IMR-90 (cell line): Measurements from ENCODE around the gene TLDC2. TPM values are rescaled to one million over a fixed set of nuclear protein-coding genes. Genes with fewer than 3 reads are reported as not detected.
A peak's percentile ranks its signal among the peaks of the same experiment; 100 is the strongest.

Source experiments
- ATAC-seq: fragments of 200-7000 bp; cut with Tn5 transposase; 2 replicates; pipeline ENCODE4 v1.9.1; 2020; ENCODE audit warnings: low read depth, mild to moderate bottlenecking, moderate library complexity
- BruUV-seq: library from RNA; stranded (reverse); fragments of 400-500 nt; replicated peaks from 2 replicates; lab custom pipeline; 2021; lab: Mats Ljungman, UMichigan
- CTCF ChIA-PET: fragments of 300-600 bp; formaldehyde crosslinking; extraction: SDS; loops from one replicate; lab custom pipeline; 2021; ENCODE audit warnings: antibody characterized with exemption; lab: Yijun Ruan, JAX
- POLR2A ChIA-PET: fragments of 300-600 bp; sonication (Branson Sonifier 250); formaldehyde crosslinking; loops from one replicate; lab custom pipeline; 2022; ENCODE audit warnings: antibody characterized with exemption; ENCODE audit not compliant: unreplicated experiment; lab: Charles Lee
- DNase-seq: peaks from one replicate; pipeline ENCODE4 v3.0.0; 2013
- H2AFZ ChIP-seq: replicated peaks from 2 replicates; pipeline ENCODE3; 2013; ENCODE audit warnings: low read length, mild to moderate bottlenecking; ENCODE audit not compliant: poor library complexity
- H2AK5ac ChIP-seq: 2 replicates; pipeline ENCODE4 v1.6.1; 2013; ENCODE audit warnings: low read depth, low read length, inconsistent platforms
- H2AK9ac ChIP-seq: replicated peaks from 2 replicates; pipeline ENCODE3; 2013; ENCODE audit warnings: mild to moderate bottlenecking, low read depth, low read length, moderate library complexity; ENCODE audit not compliant: poor library complexity
- H2BK120ac ChIP-seq: 2 replicates; pipeline ENCODE4 v1.6.1; 2013; ENCODE audit warnings: low read depth, low read length, inconsistent platforms
- H2BK15ac ChIP-seq: 3 replicates; pipeline ENCODE4 v1.6.1; 2013; ENCODE audit warnings: low read depth, low read length, inconsistent platforms
- H2BK20ac ChIP-seq: 2 replicates; pipeline ENCODE4 v1.6.1; 2013; ENCODE audit warnings: low read depth, mild to moderate bottlenecking, inconsistent platforms, low read length, moderate library complexity
- H2BK5ac ChIP-seq: 2 replicates; pipeline ENCODE4 v1.6.1; 2013; ENCODE audit warnings: mild to moderate bottlenecking, low read depth, low read length, inconsistent platforms; ENCODE audit not compliant: poor library complexity, severe bottlenecking
- H3K14ac ChIP-seq: replicated peaks from 2 replicates; pipeline ENCODE4 v1.6.1; 2013; ENCODE audit warnings: low read depth, low read length, inconsistent platforms
- H3K18ac ChIP-seq: 2 replicates; pipeline ENCODE4 v1.6.1; 2013; ENCODE audit warnings: low read depth, low read length, control low read depth
- H3K23ac ChIP-seq: 2 replicates; pipeline ENCODE4 v1.6.1; 2013; ENCODE audit warnings: low read depth, low read length, inconsistent platforms
- H3K27ac ChIP-seq: 2 replicates; pipeline ENCODE4 v1.5.1; 2013; ENCODE audit warnings: mild to moderate bottlenecking, control low read depth, low read length; ENCODE audit not compliant: insufficient read depth
- H3K27me3 ChIP-seq: 2 replicates; pipeline ENCODE4 v1.6.1; 2013; ENCODE audit warnings: low read length; ENCODE audit not compliant: control insufficient read depth, insufficient read depth
- H3K36me3 ChIP-seq: 2 replicates; pipeline ENCODE4 v1.6.1; 2013; ENCODE audit warnings: low read length, mixed read lengths; ENCODE audit not compliant: control insufficient read depth, insufficient read depth
- H3K4ac ChIP-seq: 2 replicates; pipeline ENCODE4 v1.6.1; 2013; ENCODE audit warnings: low read depth, low read length, inconsistent platforms
- H3K4me1 ChIP-seq: 2 replicates; pipeline ENCODE4 v1.6.1; 2013; ENCODE audit warnings: low read length, mixed read lengths; ENCODE audit not compliant: control insufficient read depth, insufficient read depth
- H3K4me2 ChIP-seq: 2 replicates; pipeline ENCODE4 v1.6.1; 2013; ENCODE audit warnings: low read depth, mild to moderate bottlenecking, control low read depth, low read length, moderate library complexity
- H3K4me3 ChIP-seq: 2 replicates; pipeline ENCODE4 v1.5.1; 2013; ENCODE audit warnings: low read depth, mild to moderate bottlenecking, control low read depth, low read length, moderate library complexity; ENCODE audit not compliant: insufficient read depth
- H3K56ac ChIP-seq: 2 replicates; pipeline ENCODE4 v1.6.1; 2013; ENCODE audit warnings: low read length, inconsistent platforms; ENCODE audit not compliant: insufficient read depth; ENCODE audit errors: extremely low read depth
- H3K79me1 ChIP-seq, 2 experiments: 2 replicates each; pipeline ENCODE4 v1.6.1; 2013; ENCODE audit warnings: low read length in 2 of 2, inconsistent platforms in 1 of 2, low read depth in 1 of 2
- H3K9ac ChIP-seq: 2 replicates; pipeline ENCODE4 v1.6.1; 2013; ENCODE audit warnings: low read depth, low read length, control low read depth
- H3K9me1 ChIP-seq: 2 replicates; pipeline ENCODE4 v1.6.1; 2013; ENCODE audit warnings: low read length, inconsistent platforms; ENCODE audit not compliant: insufficient read depth
- H3K9me3 ChIP-seq: 2 replicates; pipeline ENCODE4 v1.6.1; 2013; ENCODE audit warnings: low read length; ENCODE audit not compliant: control insufficient read depth, insufficient read depth
- H4K20me1 ChIP-seq: 2 replicates; pipeline ENCODE4 v1.6.1; 2013; ENCODE audit warnings: low read length, inconsistent platforms; ENCODE audit not compliant: insufficient read depth
- H4K5ac ChIP-seq: 2 replicates; pipeline ENCODE4 v1.6.1; 2013; ENCODE audit warnings: mild to moderate bottlenecking, low read depth, low read length, control low read depth
- H4K8ac ChIP-seq, 2 experiments: 2 replicates each; pipeline ENCODE4 v1.6.1; 2013; ENCODE audit warnings: low read depth in 2 of 2, low read length in 2 of 2, control low read depth in 1 of 2, inconsistent platforms in 1 of 2
- H4K91ac ChIP-seq: 2 replicates; pipeline ENCODE4 v1.6.1; 2013; ENCODE audit warnings: low read depth, low read length, inconsistent platforms; ENCODE audit not compliant: insufficient read depth
- BHLHE40 ChIP-seq: fragments of 150-350 bp; IDR thresholded peaks from 2 replicates; pipeline ENCODE4 v1.6.1; 2016; ENCODE audit warnings: mild to moderate bottlenecking, low read depth, low read length
- CEBPB ChIP-seq: IDR thresholded peaks from 2 replicates; pipeline ENCODE4 v1.6.1; 2012; ENCODE audit warnings: low read depth, low read length, improper control_type of control experiment
- CHD1 ChIP-seq: IDR thresholded peaks from 2 replicates; pipeline ENCODE4 v1.6.1; 2012; ENCODE audit warnings: low read depth, low read length, improper control_type of control experiment
- FOS ChIP-seq: fragments of 150-350 bp; IDR thresholded peaks from 2 replicates; pipeline ENCODE4 v1.6.1; 2016; ENCODE audit warnings: low read depth, low read length
- MAFK ChIP-seq: IDR thresholded peaks from 2 replicates; pipeline ENCODE4 v1.6.1; 2012; ENCODE audit warnings: low read depth, low read length, improper control_type of control experiment
- MAZ ChIP-seq: IDR thresholded peaks from 2 replicates; pipeline ENCODE4 v1.6.1; 2012; ENCODE audit warnings: low read depth, mild to moderate bottlenecking, low read length, improper control_type of control experiment, moderate library complexity, borderline replicate concordance
- MXI1 ChIP-seq: IDR thresholded peaks from 2 replicates; pipeline ENCODE4 v1.6.1; 2012; ENCODE audit warnings: low read depth, mild to moderate bottlenecking, low read length, moderate library complexity, borderline replicate concordance
- NFE2L2 ChIP-seq: fragments of 150-350 bp; IDR thresholded peaks from 2 replicates; pipeline ENCODE4 v1.6.1; 2016; ENCODE audit warnings: low read depth, mild to moderate bottlenecking, low read length
- POLR2A ChIP-seq: IDR thresholded peaks from 2 replicates; pipeline ENCODE4 v1.6.1; 2012; ENCODE audit warnings: mild to moderate bottlenecking, low read depth, low read length
- RAD21 ChIP-seq: IDR thresholded peaks from 2 replicates; pipeline ENCODE4 v1.6.1; 2012; ENCODE audit warnings: low read length, improper control_type of control experiment
- RCOR1 ChIP-seq: IDR thresholded peaks from 2 replicates; pipeline ENCODE4 v1.6.1; 2012; ENCODE audit warnings: mild to moderate bottlenecking, low read length, improper control_type of control experiment; ENCODE audit not compliant: insufficient replicate concordance
- RFX5 ChIP-seq: IDR thresholded peaks from 2 replicates; pipeline ENCODE4 v1.8.0; 2012; ENCODE audit warnings: low read depth, mild to moderate bottlenecking, low read length, moderate library complexity
- SMC3 ChIP-seq: fragments of 150-350 bp; IDR thresholded peaks from 2 replicates; pipeline ENCODE4 v1.6.1; 2016; ENCODE audit warnings: low read depth, mild to moderate bottlenecking, antibody characterized with exemption, low read length, moderate library complexity
- WGBS, 2 experiments: methylation state at CpG; one replicate each; pipeline versions ENCODE4 v1.1.5 to v1.1.7; 2013; ENCODE audit warnings: missing lambda C conversion rate in 2 of 2; ENCODE audit not compliant: insufficient read length in 1 of 2; ENCODE audit errors: extremely low coverage in 2 of 2; 5-methylcytosine and 5-hydroxymethylcytosine counted together
- dilution Hi-C: fragments of 300-500 bp; cut with HindIII; formaldehyde crosslinking; loops from one replicate; pipeline ENCODE4 v1.14.3; 2018; ENCODE audit warnings: low sequenced_read_pairs; ENCODE audit not compliant: unreplicated experiment
- in situ Hi-C: fragments of 300-500 bp; cut with MboI; formaldehyde crosslinking; loops from 3 replicates; pipeline ENCODE4 v1.14.3; 2019; ENCODE audit warnings: low sequenced_read_pairs, inconsistent platforms, mixed read lengths
- intact Hi-C: fragments of 100-400 bp; cut with micrococcal nuclease; formaldehyde crosslinking; loops from 2 replicates; pipeline ENCODE4 v1.10.0; 2022
- polyA plus RNA-seq, 3 experiments: library from polyadenylated mRNA; depleted of rRNA; stranded (reverse); fragments of >200 nt; gene quantifications; 2 replicates each; pipeline ENCODE4 v1.2.3, GENCODE V29; 2012; ENCODE audit warnings: low replicate concordance in 1 of 3
- total RNA-seq: library from RNA; depleted of rRNA; stranded (reverse); fragments of >200 nt; gene quantifications from 2 replicates; pipeline ENCODE4 v1.2.3, GENCODE V29; 2012
- TF ChIP-seq, protein P1 (sequence below): fragments of 150-350 bp; IDR thresholded peaks from 2 replicates; pipeline ENCODE4 v1.6.1; 2017; ENCODE audit warnings: mild to moderate bottlenecking, antibody characterized with exemption, low read length, low read depth
- TF ChIP-seq, protein P2 (sequence below): conservative IDR thresholded peaks from 2 replicates; pipeline ENCODE4 v1.5.1; 2012; ENCODE audit warnings: mild to moderate bottlenecking, low read depth, low read length, improper control_type of control experiment

TLDC2 gene
- total and polyA plus RNA-seq, 2 of the 4 experiments (the other 2 are of a cell fraction), result 0.18 to 0.19 TPM

DNA sequence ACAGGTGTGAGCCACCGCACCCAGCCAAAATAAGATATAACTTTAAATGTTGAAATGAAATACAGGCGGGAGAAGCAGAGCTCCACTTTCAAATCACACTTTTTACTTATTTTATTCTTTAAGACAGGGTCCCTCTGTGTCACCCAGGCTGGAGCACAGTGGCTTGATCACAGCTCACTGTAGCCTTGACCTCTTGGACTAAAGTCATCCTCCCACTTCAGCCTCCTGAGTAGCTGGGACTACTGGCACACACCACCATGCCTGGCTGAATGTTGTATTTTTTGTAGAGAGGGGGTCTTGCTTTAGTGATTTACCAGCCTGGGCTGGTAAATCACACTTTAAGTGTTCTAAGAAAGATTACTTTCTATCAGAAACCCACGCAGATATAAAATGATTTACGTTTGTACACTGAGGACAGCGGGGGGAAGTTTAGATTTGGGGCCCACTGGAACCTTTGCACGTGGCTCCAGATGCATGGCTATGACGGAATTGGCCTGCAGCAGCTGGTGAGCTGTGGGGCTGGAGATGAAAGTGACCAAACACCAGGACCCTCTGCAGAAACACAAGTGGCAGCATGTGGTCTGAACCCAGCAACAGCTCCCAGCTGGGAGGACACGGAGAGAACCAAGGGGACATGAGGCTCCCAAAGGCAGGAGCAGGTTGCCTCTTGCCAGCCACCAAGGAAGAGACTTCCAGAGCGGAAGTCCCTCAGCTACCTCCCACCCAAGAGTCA is 26.4 kb upstream of the TLDC2 start:
- Histone ChIP-seq H2BK15ac (peak overlapping the region; percentile 65; the same call in 2 of the 3 replicates), H4K8ac (peak overlapping the region in 1 of 2 experiments; percentile 79; a peak in 1 of 4 replicates), H3K23ac (peak overlapping the region; percentile 82; the same call in 1 of the 2 replicates), H3K4ac (peak overlapping the region; percentile 73), H3K79me1 (peaks cover 30 to 81% of the 10 kb centered on the region in 2 experiments), H3K27me3 (no peaks in the 10 kb centered on the region), H3K4me3 (no peak overlapping the region), H3K27ac (peak overlapping the region; percentile 65; the same call in 1 of the 2 replicates), H2BK20ac (peak overlapping the region; percentile 31; the same call in 1 of the 2 replicates), H3K4me1 (peaks cover 26% of the 10 kb centered on the region), H2BK120ac (peak overlapping the region; percentile 28), H3K9me1 (peaks cover 23% of the 10 kb centered on the region), H2AFZ (no peak overlapping the region), H3K36me3 (peaks cover 10% of the 10 kb centered on the region; the same call in 1 of the 2 replicates), H3K9me3 (peaks cover 3% of the 10 kb centered on the region), H3K18ac (peak overlapping the region; percentile 36; the same call in 1 of the 2 replicates), H4K91ac (peak overlapping the region; percentile 62), H3K14ac (peak overlapping the region; percentile 47), H3K4me2 (no peak overlapping the region), H2BK5ac (peak overlapping the region; percentile 59), H3K9ac (0 out of 2 replicates have a peak overlapping the region, but pooled peaks have one; percentile 2), H2AK9ac (peak overlapping the region; percentile 87), H4K5ac (peak overlapping the region; percentile 50; the same call in 1 of the 2 replicates), H3K56ac (no peak overlapping the region; the same call in 1 of the 2 replicates), H4K20me1 (peaks cover 17% of the 10 kb centered on the region; the same call in 1 of the 2 replicates), H2AK5ac (peak overlapping the region; percentile 93)
- ATAC-seq (no peak), DNase-seq (no peak)
- ChIA-PET POLR2A (interaction anchor here (0.6 kb wide), 1 partner anchor 57 kb away, joined by 9 read pairs; no protein-coding TSS in a partner anchor), CTCF (no interaction called here)
- dilution Hi-C loops, result no loop called here
- in situ Hi-C loops, result no loop called here
- TF ChIP-seq RFX5 (no peak), NFE2L2 (no peak), RAD21 (no peak), CEBPB (no peak), RCOR1 (no peak), CHD1 (no peak), MAZ (no peak), SMC3 (no peak), POLR2A (no peak), MXI1 (no peak), FOS (no peak), BHLHE40 (no peak), MAFK (no peak)
- TF ChIP-seq, protein P1, sequence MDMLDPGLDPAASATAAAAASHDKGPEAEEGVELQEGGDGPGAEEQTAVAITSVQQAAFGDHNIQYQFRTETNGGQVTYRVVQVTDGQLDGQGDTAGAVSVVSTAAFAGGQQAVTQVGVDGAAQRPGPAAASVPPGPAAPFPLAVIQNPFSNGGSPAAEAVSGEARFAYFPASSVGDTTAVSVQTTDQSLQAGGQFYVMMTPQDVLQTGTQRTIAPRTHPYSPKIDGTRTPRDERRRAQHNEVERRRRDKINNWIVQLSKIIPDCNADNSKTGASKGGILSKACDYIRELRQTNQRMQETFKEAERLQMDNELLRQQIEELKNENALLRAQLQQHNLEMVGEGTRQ, result no peak
- TF ChIP-seq, protein P2, sequence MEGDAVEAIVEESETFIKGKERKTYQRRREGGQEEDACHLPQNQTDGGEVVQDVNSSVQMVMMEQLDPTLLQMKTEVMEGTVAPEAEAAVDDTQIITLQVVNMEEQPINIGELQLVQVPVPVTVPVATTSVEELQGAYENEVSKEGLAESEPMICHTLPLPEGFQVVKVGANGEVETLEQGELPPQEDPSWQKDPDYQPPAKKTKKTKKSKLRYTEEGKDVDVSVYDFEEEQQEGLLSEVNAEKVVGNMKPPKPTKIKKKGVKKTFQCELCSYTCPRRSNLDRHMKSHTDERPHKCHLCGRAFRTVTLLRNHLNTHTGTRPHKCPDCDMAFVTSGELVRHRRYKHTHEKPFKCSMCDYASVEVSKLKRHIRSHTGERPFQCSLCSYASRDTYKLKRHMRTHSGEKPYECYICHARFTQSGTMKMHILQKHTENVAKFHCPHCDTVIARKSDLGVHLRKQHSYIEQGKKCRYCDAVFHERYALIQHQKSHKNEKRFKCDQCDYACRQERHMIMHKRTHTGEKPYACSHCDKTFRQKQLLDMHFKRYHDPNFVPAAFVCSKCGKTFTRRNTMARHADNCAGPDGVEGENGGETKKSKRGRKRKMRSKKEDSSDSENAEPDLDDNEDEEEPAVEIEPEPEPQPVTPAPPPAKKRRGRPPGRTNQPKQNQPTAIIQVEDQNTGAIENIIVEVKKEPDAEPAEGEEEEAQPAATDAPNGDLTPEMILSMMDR, result no peak
- no TSS peak for BruUV-seq
- intact Hi-C loops, result no loop called here
- no CpG with 5 or more reads among the region's 9 CpGs for WGBS, 2 experiments
